ENCODE data around the gene MRM1.
A peak's percentile ranks its signal among the peaks of the same experiment; 100 is the strongest.

MRM1 gene

DNA sequence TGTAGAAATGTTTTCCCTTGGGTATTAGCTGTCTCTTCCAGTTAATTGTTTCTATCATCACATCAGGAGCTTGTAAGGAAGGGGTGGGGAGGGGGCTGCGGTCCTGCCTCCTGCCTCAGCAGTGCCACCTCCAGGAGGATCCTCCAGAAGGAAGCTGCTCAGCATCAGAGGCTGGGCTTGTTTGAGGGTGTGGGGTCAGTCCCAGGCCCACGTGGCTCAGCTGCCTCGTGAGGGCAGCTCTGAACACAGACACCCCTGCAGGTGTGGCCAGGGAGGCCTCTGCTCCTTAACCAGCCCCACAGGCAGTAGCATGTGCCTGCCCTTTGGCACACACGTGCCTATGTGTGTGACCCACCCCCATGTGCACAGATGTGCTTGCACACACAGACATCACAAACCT lies 46.3 kb downstream of the MRM1 start:
- Histone ChIP-seq H3K9me3 (replicated peaks in 1 of 11) (no peaks in the 10 kb centered on the region), H3K4me3 (no peak overlapping the region), H3K27me3 (peaks cover 2 to 11% (median 3%) of the 10 kb centered on the region in 11 experiments; a peak in 21 of 22 replicates), H3K4me1 (peaks cover 13 to 24% (median 15%) of the 10 kb centered on the region in 10 experiments), H3K4me2 (no peak overlapping the region), H3K36me3 (no peaks in the 10 kb centered on the region), H3K9ac (no peak overlapping the region), H3K27ac (no peak overlapping the region), H4K20me1 (peaks cover 0 to 10% (median 0%) of the 10 kb centered on the region in 11 experiments; a peak in 1 of 22 replicates)
- TF ChIP-seq Cebpa-rat (IDR thresholded peaks at IDR 0.05): no peak

GRCh38 chr17:36650096-36650775 lies 48.9 kb downstream of the MRM1 start:
- H3K4me1 ChIP-seq: peaks cover 0 to 25% (median under 1%) of the 10 kb centered on the region in 10 experiments; a peak in 8 of 20 replicates
- peaks cover 0 to 20% (median 0%) of the 10 kb centered on the region in 11 experiments; a peak in 1 of 22 replicates for H4K20me1 ChIP-seq
- H3K27me3 ChIP-seq: no peaks in the 10 kb centered on the region; a peak in 1 of 22 replicates

DNA sequence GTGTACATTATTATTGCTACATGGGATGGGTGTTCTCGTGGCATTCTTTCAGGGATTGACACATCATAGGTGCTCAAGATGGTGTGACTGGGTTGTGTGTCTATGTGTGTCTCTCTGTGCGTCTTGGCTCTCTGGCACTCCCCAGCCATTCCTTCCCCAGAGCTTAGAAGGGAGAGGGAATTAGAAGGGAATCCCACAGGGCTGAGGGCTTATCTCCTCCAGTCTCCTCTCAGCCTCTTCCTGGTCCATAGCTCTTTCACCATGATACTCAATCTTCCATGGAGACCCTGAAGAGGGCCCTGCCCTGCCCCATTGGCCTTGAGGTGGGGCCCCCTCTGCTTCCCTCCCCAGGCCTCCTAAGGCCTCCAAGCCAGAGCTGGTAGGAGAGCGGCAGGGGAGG lies 52.0 kb downstream of the MRM1 start:
- no peaks in the 10 kb centered on the region for H3K36me3 ChIP-seq
- peaks cover 0 to 41% (median 12%) of the 10 kb centered on the region in 10 experiments; a peak in 14 of 20 replicates for H3K4me1 ChIP-seq
- peaks cover 23 to 31% (median 25%) of the 10 kb centered on the region in 11 experiments for H3K27me3 ChIP-seq
- no peak for TF ChIP-seq Cebpa-rat (IDR thresholded peaks at IDR 0.05)
- peak overlapping the region in 3 of 11 experiments; percentile 58 to 81 (median 66); a peak in 5 of 22 replicates for H3K4me2 ChIP-seq
- H4K20me1 ChIP-seq: peaks cover 0 to 21% (median 7%) of the 10 kb centered on the region in 11 experiments; a peak in 9 of 22 replicates
- H3K9ac ChIP-seq: no peak overlapping the region
- H3K4me3 ChIP-seq: no peak overlapping the region
- H3K9me3 ChIP-seq (replicated peaks in 1 of 11): no peaks in the 10 kb centered on the region
- no peak overlapping the region for H3K27ac ChIP-seq

More at GRCh38 chr17:36650096-36650775, 48.9 kb downstream of the MRM1 start:
- H3K36me3 ChIP-seq: no peaks in the 10 kb centered on the region
- H3K4me2 ChIP-seq: no peak overlapping the region
- H3K4me3 ChIP-seq: no peak overlapping the region
- H3K27ac ChIP-seq: no peak overlapping the region
- H3K9ac ChIP-seq: no peak overlapping the region
- TF ChIP-seq Cebpa-rat (IDR thresholded peaks at IDR 0.05): no peak
- H3K9me3 ChIP-seq (replicated peaks in 1 of 11): no peaks in the 10 kb centered on the region

DNA sequence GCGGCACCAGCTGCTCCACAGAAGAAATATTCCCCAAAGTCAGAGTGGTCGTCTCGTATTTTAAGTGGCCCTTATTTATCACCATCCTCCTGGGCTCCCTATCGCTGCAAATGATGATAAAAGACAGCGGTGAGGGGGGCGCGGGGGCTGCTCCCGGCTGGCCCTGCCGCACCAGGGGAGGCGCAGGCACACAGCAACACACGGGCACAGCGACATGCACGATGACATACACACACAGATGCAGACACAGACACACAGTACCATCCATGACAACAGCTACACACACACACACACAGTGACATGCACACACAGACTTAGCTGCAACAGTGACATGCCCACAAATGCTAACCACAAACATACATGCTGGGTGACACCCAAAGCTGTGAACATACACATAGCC lies 52.5 kb downstream of the MRM1 start:
- Histone ChIP-seq H4K20me1 (peaks cover 0 to 24% (median 7%) of the 10 kb centered on the region in 11 experiments; a peak in 10 of 22 replicates), H3K9me3 (replicated peaks in 1 of 11) (no peaks in the 10 kb centered on the region), H3K4me2 (peak overlapping the region in 1 of 11 experiments; percentile 66; a peak in 1 of 22 replicates), H3K4me3 (no peak overlapping the region), H3K27ac (no peak overlapping the region), H3K27me3 (peaks cover 27 to 36% (median 30%) of the 10 kb centered on the region in 11 experiments), H3K9ac (no peak overlapping the region), H3K36me3 (no peaks in the 10 kb centered on the region), H3K4me1 (peaks cover 0 to 41% (median 12%) of the 10 kb centered on the region in 10 experiments; a peak in 14 of 20 replicates)
- TF ChIP-seq Cebpa-rat (IDR thresholded peaks at IDR 0.05): no peak

- peaks cover 0 to 34% (median 7%) of the 10 kb centered on the region in 11 experiments; a peak in 10 of 22 replicates for H4K20me1 ChIP-seq
- H3K36me3 ChIP-seq: no peaks in the 10 kb centered on the region
- H3K9ac ChIP-seq: no peak overlapping the region
- peak overlapping the region in 1 of 11 experiments; percentile 29; a peak in 1 of 22 replicates for H3K4me2 ChIP-seq
- peaks cover 29 to 46% (median 42%) of the 10 kb centered on the region in 11 experiments for H3K27me3 ChIP-seq
- peaks cover 0 to 41% (median 12%) of the 10 kb centered on the region in 10 experiments; a peak in 14 of 20 replicates for H3K4me1 ChIP-seq
- H3K4me3 ChIP-seq: no peak overlapping the region
- no peak for TF ChIP-seq Cebpa-rat (IDR thresholded peaks at IDR 0.05)
- H3K27ac ChIP-seq: no peak overlapping the region
- H3K9me3 ChIP-seq (replicated peaks in 1 of 11): no peaks in the 10 kb centered on the region
Observed at GRCh38 chr17:36655726-36656125, 54.3 kb downstream of the MRM1 start.

DNA sequence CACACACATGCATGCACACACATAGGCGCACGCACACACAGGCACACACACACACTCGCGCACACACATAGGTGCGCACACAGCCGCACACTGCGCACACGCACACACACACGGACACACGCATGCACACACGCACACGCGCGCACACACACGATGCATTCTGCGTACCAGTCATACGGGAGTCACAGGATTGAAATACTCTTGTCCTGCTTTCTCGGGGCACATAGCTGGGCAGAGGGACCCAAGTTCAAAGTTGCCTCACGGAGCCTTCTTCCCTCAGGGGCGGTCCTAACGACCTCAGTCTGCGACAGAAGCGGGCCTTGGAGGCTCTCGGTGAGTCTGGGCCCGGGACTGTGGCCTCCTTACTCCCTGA lies 56.0 kb downstream of the MRM1 start:
- Histone ChIP-seq H3K4me2 (peak overlapping the region; percentile 54 to 95 (median 74)), H3K4me1 (peaks cover 0 to 32% (median 12%) of the 10 kb centered on the region in 10 experiments; a peak in 14 of 20 replicates), H3K4me3 (peak overlapping the region; percentile 17 to 69 (median 48); a peak in 16 of 20 replicates), H3K36me3 (no peaks in the 10 kb centered on the region), H4K20me1 (peaks cover 0 to 34% (median 7%) of the 10 kb centered on the region in 11 experiments; a peak in 10 of 22 replicates), H3K27me3 (peaks cover 29 to 46% (median 42%) of the 10 kb centered on the region in 11 experiments), H3K9me3 (replicated peaks in 1 of 11) (no peaks in the 10 kb centered on the region), H3K27ac (peak overlapping the region in 3 of 11 experiments; percentile 21 to 64 (median 32); a peak in 4 of 22 replicates), H3K9ac (peak overlapping the region in 7 of 11 experiments; percentile 24 to 78 (median 61); a peak in 12 of 22 replicates)
- no peak for TF ChIP-seq Cebpa-rat (IDR thresholded peaks at IDR 0.05)

DNA sequence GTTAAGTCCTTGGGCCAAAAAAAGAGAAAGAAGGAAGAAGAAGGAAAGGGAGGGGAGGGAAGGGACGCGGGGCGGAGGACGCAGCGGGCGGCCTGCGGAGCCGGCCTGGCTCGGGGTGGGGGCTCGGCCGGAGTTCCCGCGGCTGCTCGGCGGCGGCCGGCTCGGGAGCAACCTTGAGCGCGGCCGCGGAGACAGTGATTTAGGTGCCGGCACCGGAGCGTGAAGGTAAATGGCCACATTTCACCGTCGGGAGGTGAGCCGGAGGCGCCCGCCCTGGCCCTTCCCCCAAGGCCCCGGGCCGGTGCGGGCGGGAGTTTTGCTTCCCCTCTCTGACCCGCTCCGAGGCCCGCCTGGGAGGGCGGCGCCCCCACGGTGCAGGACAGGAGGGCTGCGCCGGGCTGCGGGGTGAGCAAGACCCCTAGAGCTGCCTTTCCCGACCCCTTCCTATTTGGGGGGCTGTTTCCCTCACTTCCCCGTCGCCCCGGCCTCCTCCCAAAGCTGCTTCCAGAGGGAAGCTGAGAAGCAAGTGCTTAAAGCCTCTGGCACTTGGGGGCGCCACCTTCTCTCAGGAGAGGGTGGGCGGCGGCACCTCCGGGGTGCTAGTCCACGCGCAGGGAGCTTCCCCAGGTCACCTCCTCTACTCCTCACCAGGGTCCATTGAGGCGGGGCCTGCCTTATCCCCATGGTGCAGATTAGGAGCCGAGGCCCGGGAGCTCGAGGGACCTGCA lies 56.5 kb downstream of the MRM1 start:
- Histone ChIP-seq H3K27me3 (peaks cover 29 to 46% (median 42%) of the 10 kb centered on the region in 11 experiments), H3K27ac (peak overlapping the region in 3 of 11 experiments; percentile 21 to 64 (median 32); a peak in 5 of 22 replicates)

More for the DNA sequence above, 56.5 kb downstream of the MRM1 start:
- peak overlapping the region in 9 of 11 experiments; percentile 19 to 78 (median 38); a peak in 14 of 22 replicates for H3K9ac ChIP-seq
- H3K9me3 ChIP-seq (replicated peaks in 1 of 11): no peaks in the 10 kb centered on the region
- H3K4me2 ChIP-seq: peak overlapping the region; percentile 54 to 95 (median 74)
- H3K4me1 ChIP-seq: peaks cover 0 to 26% (median 11%) of the 10 kb centered on the region in 10 experiments; a peak in 14 of 20 replicates
- H3K36me3 ChIP-seq: no peaks in the 10 kb centered on the region
- TF ChIP-seq Cebpa-rat (IDR thresholded peaks at IDR 0.05): no peak
- H3K4me3 ChIP-seq: peak overlapping the region; percentile 17 to 69 (median 48); a peak in 18 of 20 replicates
- H4K20me1 ChIP-seq: peaks cover 0 to 33% (median 7%) of the 10 kb centered on the region in 11 experiments; a peak in 10 of 22 replicates
